HepG2 (cell line): Measurements from ENCODE around the gene CCSER1. TPM values are rescaled to one million over a fixed set of nuclear protein-coding genes. Genes with fewer than 3 reads are reported as not detected.

Experiments
- ATAC-seq: fragments of 200-7000 bp; cut with Tn5 transposase; 3 replicates; pipeline ENCODE4 v1.9.1; 2020; ENCODE audit warnings: mild to moderate bottlenecking, moderate library complexity
- BruUV-seq: library from RNA; stranded (reverse); fragments of 400-500 nt; replicated peaks from 2 replicates; lab custom pipeline; 2021; lab: Mats Ljungman, UMichigan
- CTCF ChIA-PET: fragments of 300-600 bp; formaldehyde crosslinking; extraction: SDS; loops from one replicate; lab custom pipeline; 2021; ENCODE audit warnings: low total read pairs, inconsistent platforms, low intra/inter-chr PET ratio; lab: Yijun Ruan, JAX
- POLR2A ChIA-PET: fragments of 350-600 bp; sonication (Branson Sonifier 250); formaldehyde crosslinking; loops from one replicate; lab custom pipeline; 2020; ENCODE audit warnings: antibody characterized with exemption, inconsistent platforms; lab: Yijun Ruan, JAX
- DNase-seq: peaks from one replicate; pipeline ENCODE4 v3.0.0-alpha.2; 2015; ENCODE audit warnings: low spot score
- FAIRE-seq: peaks from 3 replicates; lab custom pipeline; 2011; peaks lifted over from hg19 to GRCh38; lab: Jason Lieb, UNC
- H2AFZ ChIP-seq: one replicate; pipeline ENCODE4 v1.6.1; 2011; ENCODE audit warnings: low read length, inconsistent platforms
- H3K27ac ChIP-seq: fragments of 300-600 bp; 3 replicates; pipeline ENCODE4 v1.8.0; 2011; ENCODE audit warnings: mixed run types, mild to moderate bottlenecking, mixed read lengths, low read length, inconsistent platforms; ENCODE audit not compliant: insufficient read depth; ENCODE audit errors: extremely low read length
- H3K27me3 ChIP-seq, 2 experiments: fragments of 200-600 bp in 1 of 2; 2 replicates in 1 of 2; 3 replicates in 1 of 2; pipeline versions ENCODE4 v1.6.0 to v1.8.0; 2011; ENCODE audit warnings: low read length in 2 of 2, mild to moderate bottlenecking in 2 of 2, moderate library complexity in 2 of 2, inconsistent platforms in 1 of 2; ENCODE audit not compliant: insufficient read depth in 2 of 2, control insufficient read depth in 1 of 2
- H3K36me3 ChIP-seq, 2 experiments: fragments of 200-600 bp in 1 of 2; replicated peaks in 1 of 2; 2 replicates in 1 of 2; 3 replicates in 1 of 2; pipeline versions ENCODE4 v1.5.1 to v1.8.0; 2011; ENCODE audit warnings: low read length in 2 of 2, inconsistent platforms in 1 of 2; ENCODE audit not compliant: insufficient read depth in 2 of 2, control insufficient read depth in 1 of 2
- H3K4me1 ChIP-seq: 2 replicates; pipeline ENCODE4 v1.5.1; 2012; ENCODE audit warnings: low read length, inconsistent platforms; ENCODE audit not compliant: insufficient read depth
- H3K4me2 ChIP-seq: 2 replicates; pipeline ENCODE4 v1.6.0; 2011; ENCODE audit warnings: low read depth, low read length, inconsistent platforms
- H3K4me3 ChIP-seq, 3 experiments: fragments of 200-600 bp in 1 of 3; sonication (generic), shearing (Covaris generic) in 1 of 3; replicated peaks in 1 of 3; 2 replicates each; pipeline ENCODE4 v1.5.1; 2011 to 2016; ENCODE audit warnings: low read length in 3 of 3, inconsistent platforms in 2 of 3, low read depth in 2 of 3, mild to moderate bottlenecking in 2 of 3, control low read depth in 1 of 3, mixed read lengths in 1 of 3; ENCODE audit not compliant: insufficient read depth in 1 of 3
- H3K79me2 ChIP-seq: one replicate; pipeline ENCODE4 v1.6.1; 2011; ENCODE audit warnings: low read length, inconsistent platforms; ENCODE audit not compliant: insufficient read depth
- H3K9ac ChIP-seq: 2 replicates; pipeline ENCODE4 v1.6.0; 2011; ENCODE audit warnings: mild to moderate bottlenecking, low read depth, low read length, inconsistent platforms; ENCODE audit not compliant: insufficient read depth
- H3K9me3 ChIP-seq: 2 replicates; pipeline ENCODE4 v1.5.1; 2012; ENCODE audit warnings: mild to moderate bottlenecking, low read length
- H4K20me1 ChIP-seq: 2 replicates; pipeline ENCODE4 v1.6.0; 2011; ENCODE audit warnings: inconsistent platforms, mild to moderate bottlenecking, low read length, moderate library complexity; ENCODE audit not compliant: insufficient read depth
- ARID2 ChIP-seq: sonication (generic); formaldehyde crosslinking; IDR thresholded peaks from 2 replicates; pipeline ENCODE4 v1.8.1; 2022; ENCODE audit warnings: mild to moderate bottlenecking, missing genetic modification reagents, borderline replicate concordance
- ARID4A ChIP-seq: sonication (generic); formaldehyde crosslinking; IDR thresholded peaks from 2 replicates; pipeline ENCODE4 v1.5.0; 2020; ENCODE audit warnings: mild to moderate bottlenecking, missing genetic modification reagents, borderline replicate concordance
- KDM4B ChIP-seq: sonication (generic); formaldehyde crosslinking; IDR thresholded peaks from 2 replicates; pipeline ENCODE4 v1.4.0; 2020; ENCODE audit warnings: missing genetic modification reagents
- MLXIP ChIP-seq: sonication (generic); formaldehyde crosslinking; IDR thresholded peaks from 2 replicates; pipeline ENCODE4 v1.9.0; 2021; ENCODE audit warnings: missing genetic modification reagents, borderline replicate concordance
- NR2F1 ChIP-seq, 2 experiments: fragments of 450-650 bp in 1 of 2; formaldehyde crosslinking in 1 of 2; IDR thresholded peaks; 2 replicates each; pipeline versions ENCODE4 v1.5.0 to v1.6.1; 2016 to 2020; ENCODE audit warnings: mild to moderate bottlenecking in 1 of 2, missing compliant biosample characterization in 1 of 2, missing genetic modification reagents in 1 of 2, moderate library complexity in 1 of 2
- PREB ChIP-seq: sonication (generic); formaldehyde crosslinking; IDR thresholded peaks from 2 replicates; pipeline ENCODE4 v1.4.0; 2020; ENCODE audit warnings: missing genetic modification reagents
- TEAD2 ChIP-seq: sonication (generic); formaldehyde crosslinking; IDR thresholded peaks from 2 replicates; pipeline ENCODE4 v1.9.0; 2021; ENCODE audit warnings: missing genetic modification reagents
- ZFP41 ChIP-seq: sonication (generic); formaldehyde crosslinking; IDR thresholded peaks from 2 replicates; pipeline ENCODE4 v1.4.0; 2020; ENCODE audit warnings: mild to moderate bottlenecking, missing genetic modification reagents, borderline replicate concordance
- ZNF124 ChIP-seq: sonication (generic); formaldehyde crosslinking; IDR thresholded peaks from 2 replicates; pipeline ENCODE4 v1.4.0; 2020; ENCODE audit warnings: missing genetic modification reagents
- ZNF274 ChIP-seq: sonication (generic); formaldehyde crosslinking; IDR thresholded peaks from 2 replicates; pipeline ENCODE4 v1.5.1; 2020; ENCODE audit warnings: mild to moderate bottlenecking, missing genetic modification reagents
- ZNF556 ChIP-seq: sonication (generic); formaldehyde crosslinking; IDR thresholded peaks from 2 replicates; pipeline ENCODE4 v1.4.0; 2020; ENCODE audit warnings: mild to moderate bottlenecking, missing genetic modification reagents, borderline replicate concordance
- ZNF557 ChIP-seq: sonication (generic); formaldehyde crosslinking; IDR thresholded peaks from 2 replicates; pipeline ENCODE4 v1.4.0; 2020; ENCODE audit warnings: missing genetic modification reagents
- ZNF567 ChIP-seq: sonication (generic); formaldehyde crosslinking; IDR thresholded peaks from 2 replicates; pipeline ENCODE4 v1.8.1; 2023; ENCODE audit warnings: mild to moderate bottlenecking, missing genetic modification reagents, borderline replicate concordance
- ZNF768 ChIP-seq: sonication (generic); formaldehyde crosslinking; IDR thresholded peaks from 2 replicates; pipeline ENCODE4 v1.4.0; 2020; ENCODE audit warnings: missing genetic modification reagents
- WGBS: methylation state at CpG from one replicate; pipeline ENCODE4 v1.1.6; 2017; ENCODE audit warnings: low lambda C conversion rate; 5-methylcytosine and 5-hydroxymethylcytosine counted together
- in situ Hi-C: cut with HindIII; loops from 2 replicates; pipeline ENCODE4 v1.10.0; 2017; ENCODE audit warnings: low pct_unique_long_range_greater_than_20kb; ENCODE audit not compliant: extremely low pct_ligation_motif_present
- intact Hi-C: fragments of 100-400 bp; cut with micrococcal nuclease; formaldehyde crosslinking; loops from one replicate; pipeline ENCODE4 v1.10.0; 2022; ENCODE audit not compliant: unreplicated experiment
- polyA plus RNA-seq, 8 experiments: library from polyadenylated mRNA; depleted of rRNA in 3 of 8; stranded (reverse) in 7 of 8; unstranded in 1 of 8; fragments of >200 nt; fragmentation: Illumina TruSeq in 4 of 8; extraction: Trizol in 4 of 8; gene quantifications; 2 replicates each; pipeline versions ENCODE4 v1.2.1 to v1.2.3, GENCODE V29; 2011 to 2016; ENCODE audit warnings: low read depth in 4 of 8, missing spikeins in 1 of 8, mixed read lengths in 1 of 8; ENCODE audit not compliant: insufficient read depth in 1 of 8
- total RNA-seq, 5 experiments: library from RNA; depleted of rRNA; stranded (reverse); fragments of >200 nt; fragmentation: Illumina TruSeq; extraction: Trizol; gene quantifications; 2 replicates each; pipeline ENCODE4 v1.2.3, GENCODE V29; 2016; ENCODE audit warnings: low read depth in 1 of 5

CCSER1 gene
- total and polyA plus RNA-seq, 2 of the 13 experiments (the other 11 are each of a cell fraction or from before 2014, with no cell fraction given): not detected

GRCh38 chr4:91220315-91220714, 1093.1 kb downstream of the CCSER1 start:
- no TSS peak for BruUV-seq
- POLR2A ChIA-PET: no interaction called here
- in situ Hi-C loops: no loop called here

More at GRCh38 chr4:91220315-91220714, 1093.1 kb downstream of the CCSER1 start:
- no peaks in the 10 kb centered on the region for H3K79me2 ChIP-seq
- CTCF ChIA-PET: no interaction called here
- FAIRE-seq (no peak), DNase-seq (no peak), ATAC-seq (no peak)
- no peaks in the 10 kb centered on the region for H3K36me3 ChIP-seq
- H3K9ac ChIP-seq: no peak overlapping the region
- H2AFZ ChIP-seq: no peak overlapping the region
- H3K4me3 ChIP-seq: no peak overlapping the region
- H3K27me3 ChIP-seq: no peaks in the 10 kb centered on the region
- TF ChIP-seq ZNF556 (CRISPR knock-in tag) (no peak), ZFP41 (CRISPR knock-in tag) (no peak), ARID2 (CRISPR knock-in tag) (no peak), ZNF567 (no peak), ARID4A (CRISPR knock-in tag) (no peak), KDM4B (CRISPR knock-in tag) (no peak), ZNF274 (CRISPR knock-in tag) (no peak), MLXIP (CRISPR knock-in tag) (no peak), ZNF768 (CRISPR knock-in tag) (no peak), PREB (CRISPR knock-in tag) (no peak), ZNF557 (no peak), TEAD2 (CRISPR knock-in tag) (no peak), ZNF124 (no peak), NR2F1 (CRISPR knock-in tag; IDR thresholded peaks at IDR 0.05) (no peak)
- H3K9me3 ChIP-seq: no peaks in the 10 kb centered on the region
- WGBS: 0% methylated on average over 2 of the region's 2 CpGs
- H3K4me1 ChIP-seq: no peaks in the 10 kb centered on the region
- H4K20me1 ChIP-seq: no peaks in the 10 kb centered on the region
- no peak overlapping the region for H3K27ac ChIP-seq
- no peak overlapping the region for H3K4me2 ChIP-seq
- intact Hi-C loops: no loop called here
